Transverse colon (tissue), 4 donors: Measurements from ENCODE around the gene ADGRF3.

ENCODE experiments used
- EP300 ChIP-seq: sonication (generic); formaldehyde crosslinking; IDR thresholded peaks from one replicate; pipeline ENCODE4 v1.6.1; 2017; ENCODE audit warnings: antibody characterized with exemption, low read depth
- POLR2A ChIP-seq: fragments of 450-650 bp; IDR thresholded peaks from one replicate; pipeline ENCODE4 v1.6.1; 2016; ENCODE audit warnings: antibody characterized with exemption, mild to moderate bottlenecking, moderate library complexity
- POLR2AphosphoS5 ChIP-seq, 3 donors: sonication (generic); formaldehyde crosslinking; IDR thresholded peaks; one replicate each; pipeline ENCODE4 v1.6.1; 2016; ENCODE audit warnings: antibody characterized with exemption in 3 of 3
- TF ChIP-seq, protein P1 (sequence below), 5 experiments: fragments of 200-600 bp in 3 of 5; fragments of 450-650 bp in 2 of 5; sonication (generic) in 3 of 5; IDR thresholded peaks; 1 replicate in 2 of 5; 2 replicates in 3 of 5; pipeline ENCODE4 v1.5.1; 2016 to 2017; ENCODE audit warnings: antibody characterized with exemption in 5 of 5, inconsistent platforms in 3 of 5, mild to moderate bottlenecking in 2 of 5, moderate library complexity in 1 of 5

DNA sequence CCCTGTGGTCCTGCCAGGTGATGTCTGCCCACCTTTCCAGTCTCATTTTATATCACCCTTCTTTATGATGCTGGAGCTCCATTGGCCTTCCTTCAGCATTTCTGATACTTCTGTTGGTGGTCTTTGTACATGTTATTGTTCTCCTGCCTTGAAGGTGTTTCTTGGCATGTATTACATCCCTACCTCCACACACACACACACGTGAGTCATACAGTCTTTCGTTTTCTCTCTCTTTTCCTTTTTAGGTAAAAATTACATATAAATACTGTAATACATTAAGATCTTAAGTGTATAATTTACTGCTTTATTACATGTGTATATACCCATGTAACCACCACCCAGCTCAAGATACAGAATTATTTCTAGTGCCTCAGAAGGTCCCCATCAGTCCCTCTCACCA is 10.2 kb upstream of the ADGRF3 start:
- TF ChIP-seq, protein P1, sequence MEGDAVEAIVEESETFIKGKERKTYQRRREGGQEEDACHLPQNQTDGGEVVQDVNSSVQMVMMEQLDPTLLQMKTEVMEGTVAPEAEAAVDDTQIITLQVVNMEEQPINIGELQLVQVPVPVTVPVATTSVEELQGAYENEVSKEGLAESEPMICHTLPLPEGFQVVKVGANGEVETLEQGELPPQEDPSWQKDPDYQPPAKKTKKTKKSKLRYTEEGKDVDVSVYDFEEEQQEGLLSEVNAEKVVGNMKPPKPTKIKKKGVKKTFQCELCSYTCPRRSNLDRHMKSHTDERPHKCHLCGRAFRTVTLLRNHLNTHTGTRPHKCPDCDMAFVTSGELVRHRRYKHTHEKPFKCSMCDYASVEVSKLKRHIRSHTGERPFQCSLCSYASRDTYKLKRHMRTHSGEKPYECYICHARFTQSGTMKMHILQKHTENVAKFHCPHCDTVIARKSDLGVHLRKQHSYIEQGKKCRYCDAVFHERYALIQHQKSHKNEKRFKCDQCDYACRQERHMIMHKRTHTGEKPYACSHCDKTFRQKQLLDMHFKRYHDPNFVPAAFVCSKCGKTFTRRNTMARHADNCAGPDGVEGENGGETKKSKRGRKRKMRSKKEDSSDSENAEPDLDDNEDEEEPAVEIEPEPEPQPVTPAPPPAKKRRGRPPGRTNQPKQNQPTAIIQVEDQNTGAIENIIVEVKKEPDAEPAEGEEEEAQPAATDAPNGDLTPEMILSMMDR (IDR thresholded peaks at IDR 0.05): no peak
- TF ChIP-seq POLR2A (no peak), POLR2AphosphoS5 (IDR thresholded peaks at IDR 0.05) (no peak), EP300 (no peak)
